Epidermal melanocyte (primary cell): ENCODE data around the gene CUL9.
"Not testable (repeated sequence)": the region's sequence is repeated elsewhere in the genome, so short reads cannot be mapped to it uniquely, and the experiment has no call there.

Source experiments
- DNase-seq: peaks from one replicate; pipeline ENCODE4 v3.0.0; 2011; ENCODE audit warnings: low spot score; ENCODE audit not compliant: insufficient read length

The CUL9 gene

DNA sequence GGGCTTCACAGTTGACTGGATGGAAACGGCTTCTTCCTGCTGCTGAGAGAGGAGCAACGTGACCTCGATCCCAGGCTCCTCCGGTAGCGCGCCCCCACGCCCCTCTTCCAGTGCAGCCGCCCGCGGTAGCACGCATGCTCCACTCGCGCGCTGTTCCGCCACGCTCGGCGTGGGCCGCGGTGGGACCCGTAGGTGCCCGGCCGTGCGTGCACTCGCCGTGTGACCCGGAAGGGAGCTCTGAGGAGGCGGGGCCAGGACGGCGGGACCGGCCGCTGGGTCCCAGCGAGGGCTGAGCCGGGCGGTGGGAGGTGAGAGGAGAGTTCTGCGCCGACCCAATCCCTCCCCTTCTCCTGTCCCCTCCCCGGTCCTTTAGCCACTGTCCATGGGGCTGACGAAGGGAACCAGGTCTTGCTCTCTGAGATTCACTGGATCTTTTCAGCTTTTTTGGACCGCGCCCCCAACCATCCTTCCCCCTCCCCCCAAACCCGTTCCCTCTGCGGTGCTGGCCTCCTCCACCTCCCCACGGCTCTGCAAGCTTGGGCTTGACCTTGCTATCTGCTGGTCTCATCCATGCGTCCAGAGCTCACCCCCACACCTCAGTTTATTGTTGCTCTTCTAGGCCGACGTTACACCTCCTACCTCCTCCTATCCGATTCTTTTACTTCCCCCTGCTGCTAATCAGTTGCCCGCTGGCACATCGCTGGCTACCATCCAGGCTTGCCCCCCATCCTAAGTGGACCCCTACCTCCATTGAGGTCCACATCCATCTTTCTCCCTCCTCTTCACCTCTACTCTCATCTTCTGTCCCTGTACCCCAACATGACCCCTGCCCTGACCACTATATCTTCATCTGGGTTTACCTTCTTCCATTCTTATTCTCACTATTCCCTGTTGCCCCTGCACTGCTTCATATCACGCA, at the start of gene CUL9:
Gene CUL9, plus strand, starts transcription at position 255 of the 919 bp plus-strand sequence. CDS start 2,115 bp downstream, outside the sequence.
- peak; percentile 83 for DNase-seq

DNA sequence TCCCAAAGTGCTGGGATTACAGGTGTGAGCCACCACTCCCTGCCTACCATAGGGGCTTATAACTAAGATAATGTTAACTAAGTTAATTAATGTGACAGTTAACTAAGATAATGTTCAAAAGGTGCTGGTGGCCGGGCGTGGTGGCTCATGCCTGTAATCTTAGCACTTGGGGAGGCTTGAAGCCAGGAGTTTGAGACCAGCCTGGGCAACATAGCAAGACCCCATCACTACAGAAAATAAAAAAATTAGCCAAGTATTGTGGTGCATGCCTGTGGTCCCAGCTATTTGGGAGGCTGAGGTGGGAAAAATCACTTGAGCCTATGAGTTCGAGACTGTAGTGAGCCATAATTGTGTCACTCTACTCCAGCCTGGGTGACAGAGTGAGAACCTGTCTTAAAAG, 43.7 kb upstream of the CUL9 start:
- no peak for DNase-seq

DNA sequence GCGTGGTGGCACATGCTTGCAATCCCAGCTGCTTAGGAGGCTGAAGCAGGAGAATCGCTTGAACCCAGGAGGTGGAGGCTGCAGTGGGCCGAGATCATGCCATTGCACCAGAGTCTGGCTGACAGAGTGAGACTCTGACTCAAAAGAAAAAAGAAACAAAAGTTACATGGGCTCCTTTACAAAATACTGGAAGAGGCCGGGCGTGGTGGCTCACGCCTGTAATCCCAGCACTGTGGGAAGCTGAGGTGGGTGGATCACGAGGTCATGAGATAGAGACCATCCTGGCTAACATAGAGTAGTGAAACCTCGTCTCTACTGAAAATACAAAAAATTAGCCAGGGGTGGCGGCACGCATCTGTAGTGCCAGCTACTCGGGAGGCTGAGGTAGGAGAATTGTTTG, 42.0 kb upstream of the CUL9 start:
- DNase-seq, result not testable (repeated sequence)

DNA sequence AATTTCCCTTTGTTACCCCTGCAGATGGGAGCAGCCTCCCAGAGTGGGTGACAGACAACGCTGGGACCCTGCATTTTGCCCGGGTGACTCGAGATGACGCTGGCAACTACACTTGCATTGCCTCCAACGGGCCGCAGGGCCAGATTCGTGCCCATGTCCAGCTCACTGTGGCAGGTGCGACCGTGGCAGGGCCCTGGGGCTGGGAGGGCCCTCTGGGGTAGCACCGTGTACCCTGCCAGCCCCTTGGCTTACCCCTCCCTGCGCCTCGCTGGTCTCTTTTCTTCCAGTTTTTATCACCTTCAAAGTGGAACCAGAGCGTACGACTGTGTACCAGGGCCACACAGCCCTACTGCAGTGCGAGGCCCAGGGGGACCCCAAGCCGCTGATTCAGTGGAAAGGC, 40.4 kb upstream of the CUL9 start:
- DNase-seq, result no peak

DNA sequence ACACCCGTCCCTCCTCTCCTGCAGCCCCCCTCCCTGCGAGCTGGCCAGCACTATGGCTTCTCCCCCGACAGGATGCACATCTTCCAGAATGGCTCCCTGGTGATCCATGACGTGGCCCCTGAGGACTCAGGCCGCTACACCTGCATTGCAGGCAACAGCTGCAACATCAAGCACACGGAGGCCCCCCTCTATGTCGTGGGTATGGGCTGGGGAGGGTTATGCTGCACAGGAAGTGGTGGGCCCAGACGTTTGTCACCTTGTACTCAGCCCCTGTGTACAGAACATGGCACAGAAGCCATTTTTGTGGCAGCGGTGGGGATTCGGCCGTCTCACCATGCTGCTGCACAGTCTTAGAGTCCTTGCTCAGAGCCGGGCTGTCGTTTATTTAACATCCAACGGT, 39.9 kb upstream of the CUL9 start:
- no peak for DNase-seq

DNA sequence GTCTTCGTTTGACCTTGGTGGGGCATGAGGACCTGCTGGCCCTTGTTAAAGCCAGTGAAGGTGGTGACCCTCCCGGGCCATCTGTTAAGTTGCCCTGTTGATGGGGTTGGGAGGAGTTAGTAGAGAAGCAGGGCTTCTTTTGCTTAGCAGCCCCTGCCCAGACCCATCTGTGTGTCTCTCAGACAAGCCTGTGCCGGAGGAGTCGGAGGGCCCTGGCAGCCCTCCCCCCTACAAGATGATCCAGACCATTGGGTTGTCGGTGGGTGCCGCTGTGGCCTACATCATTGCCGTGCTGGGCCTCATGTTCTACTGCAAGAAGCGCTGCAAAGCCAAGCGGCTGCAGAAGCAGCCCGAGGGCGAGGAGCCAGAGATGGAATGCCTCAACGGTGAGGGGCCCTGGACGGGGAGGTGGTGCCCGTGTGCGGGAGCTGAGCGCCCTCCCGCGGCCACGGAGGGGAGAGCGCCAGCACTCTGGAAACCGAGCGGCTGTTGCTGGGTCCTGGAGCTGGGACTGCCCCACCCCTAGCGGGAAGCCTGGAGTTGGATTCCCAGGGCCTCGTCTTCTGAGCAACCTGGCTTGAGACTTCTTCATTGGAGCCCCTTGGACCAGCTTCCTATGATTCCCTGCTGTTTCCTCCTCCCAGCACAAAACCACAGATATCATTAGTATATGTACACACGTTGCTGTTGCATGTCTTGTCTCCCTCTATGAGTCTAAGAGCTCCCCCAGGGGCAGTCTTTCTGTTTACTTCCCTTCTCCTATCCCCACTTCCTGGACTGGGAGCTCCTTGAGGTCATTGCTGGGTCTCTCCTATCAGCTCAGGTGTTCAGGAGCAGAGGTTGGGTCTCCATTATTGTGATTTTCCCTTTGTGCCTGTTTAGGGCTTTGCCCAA, 38.5 kb upstream of the CUL9 start:
- peak; percentile 97 for DNase-seq

DNA sequence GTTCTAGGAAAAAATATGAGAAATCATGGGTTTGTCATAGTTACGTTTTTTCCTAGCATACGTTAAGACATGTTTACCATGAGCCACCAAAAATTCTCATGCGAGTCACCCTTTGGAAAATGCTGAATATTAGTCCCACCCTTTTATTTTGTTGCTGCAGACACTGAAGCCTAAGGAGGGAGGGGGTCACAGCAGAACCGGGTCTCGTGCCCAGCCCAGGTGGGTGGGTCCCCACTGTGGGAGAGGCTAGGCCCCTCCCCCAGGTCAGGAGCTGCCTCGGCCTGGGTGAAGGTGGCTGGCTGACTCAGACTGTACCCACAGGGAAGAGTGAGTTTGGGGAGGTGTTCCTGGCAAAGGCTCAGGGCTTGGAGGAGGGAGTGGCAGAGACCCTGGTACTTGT, 37.1 kb upstream of the CUL9 start:
- DNase-seq, result no peak

DNA sequence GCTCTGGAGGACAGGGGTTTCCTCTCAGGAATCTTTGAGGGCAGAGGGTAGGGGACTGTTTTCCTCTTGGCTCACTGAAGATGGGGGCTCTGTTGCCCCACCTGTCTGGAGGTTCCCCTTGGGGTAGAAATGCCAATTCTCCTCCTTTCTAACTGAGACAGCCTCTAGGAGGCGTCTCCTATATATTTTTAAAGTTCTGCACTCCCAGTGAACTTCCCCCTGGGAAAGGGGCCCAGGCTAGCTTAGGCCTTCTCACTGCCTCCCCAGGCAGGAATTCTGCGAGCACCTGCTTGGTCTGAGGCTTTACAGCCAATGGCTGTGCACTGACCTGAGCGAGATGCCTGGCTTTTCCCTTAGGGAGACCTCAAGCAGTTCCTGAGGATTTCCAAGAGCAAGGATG, 35.7 kb upstream of the CUL9 start:
- DNase-seq, result no peak

DNA sequence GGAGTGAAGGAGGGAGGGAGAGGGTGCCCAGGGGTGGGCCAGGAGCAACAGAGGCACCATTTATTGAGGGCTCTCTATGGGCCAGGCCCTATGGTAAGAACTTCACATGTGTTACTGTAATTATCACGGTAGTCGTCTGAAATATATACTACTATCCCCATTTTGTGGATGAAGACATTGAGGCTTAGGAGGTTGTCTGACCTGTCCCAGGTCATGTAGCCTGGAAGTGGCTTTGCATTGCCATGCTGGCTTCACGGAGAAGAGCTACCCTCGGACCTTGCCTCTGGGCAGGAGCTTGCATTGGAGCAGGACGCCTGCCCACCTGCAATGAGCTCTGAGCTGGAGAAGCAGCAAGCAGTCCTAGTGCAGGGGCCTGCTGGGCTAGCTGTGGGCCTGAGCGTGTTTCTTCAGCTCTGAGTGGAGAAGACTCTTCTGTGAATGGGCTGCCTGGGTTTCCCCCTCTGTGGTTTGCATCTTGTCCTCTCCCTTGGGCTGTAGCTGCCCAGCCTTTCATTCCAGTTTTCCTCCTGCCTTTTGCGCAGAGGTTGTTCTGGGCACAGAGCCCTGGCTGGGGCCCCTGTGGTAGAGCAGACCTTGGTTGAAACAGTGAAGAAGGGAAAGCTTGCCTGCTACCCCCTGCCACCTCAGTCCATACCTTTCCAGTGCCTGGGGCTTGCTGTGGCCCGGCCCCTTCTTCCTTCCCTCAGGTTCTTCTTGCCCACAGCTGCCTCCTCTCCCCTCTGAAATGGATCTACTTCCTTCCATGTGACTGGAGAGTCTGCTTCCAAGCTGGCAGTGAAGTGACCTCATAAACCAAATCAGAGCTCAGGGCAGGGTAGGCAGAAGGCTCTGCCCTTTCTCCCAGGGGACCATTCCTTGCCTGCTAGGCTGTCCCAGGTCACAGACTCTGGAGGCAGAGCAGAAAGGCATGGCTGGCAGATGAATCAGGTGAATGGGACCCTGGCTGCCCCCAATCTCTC, 35.0 kb upstream of the CUL9 start:
- DNase-seq, result no peak

DNA sequence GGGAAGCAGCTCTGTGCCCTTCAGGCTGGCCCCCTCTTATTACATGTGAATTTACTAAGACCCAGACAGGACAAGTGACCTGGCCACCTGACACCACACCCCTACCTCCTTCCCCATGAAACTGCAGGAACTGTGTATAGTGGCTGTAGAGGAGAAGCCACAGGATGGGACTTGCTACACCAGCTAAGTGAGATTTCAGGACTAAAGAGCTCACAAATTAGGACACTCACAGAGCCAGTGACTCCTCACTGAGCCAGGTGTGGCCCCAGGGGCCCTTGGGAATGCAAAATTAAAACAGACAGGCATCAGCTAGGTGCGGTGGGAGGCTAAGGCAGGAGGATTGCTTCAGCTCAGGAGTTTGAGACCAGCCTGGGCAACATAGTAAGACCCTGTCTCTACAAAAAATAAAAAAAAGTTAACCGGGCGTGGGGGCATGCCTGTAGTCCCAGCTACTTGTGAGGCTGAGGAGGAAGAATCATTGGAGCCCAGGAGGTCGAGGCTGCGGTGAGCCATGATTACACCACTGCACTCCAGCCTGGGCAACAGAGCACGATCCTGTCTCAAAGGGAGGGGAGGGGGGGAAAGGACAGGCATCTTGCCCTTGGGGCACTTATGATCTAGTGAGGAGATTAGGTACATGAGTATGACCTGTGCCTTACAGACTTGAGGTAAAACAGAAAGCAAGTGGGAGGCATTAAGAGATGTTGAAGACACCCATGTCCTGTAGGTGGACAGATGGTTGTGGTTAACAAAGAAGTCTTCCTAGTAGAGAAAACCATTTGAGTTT, 34.1 kb upstream of the CUL9 start:
- DNase-seq, result no peak

DNA sequence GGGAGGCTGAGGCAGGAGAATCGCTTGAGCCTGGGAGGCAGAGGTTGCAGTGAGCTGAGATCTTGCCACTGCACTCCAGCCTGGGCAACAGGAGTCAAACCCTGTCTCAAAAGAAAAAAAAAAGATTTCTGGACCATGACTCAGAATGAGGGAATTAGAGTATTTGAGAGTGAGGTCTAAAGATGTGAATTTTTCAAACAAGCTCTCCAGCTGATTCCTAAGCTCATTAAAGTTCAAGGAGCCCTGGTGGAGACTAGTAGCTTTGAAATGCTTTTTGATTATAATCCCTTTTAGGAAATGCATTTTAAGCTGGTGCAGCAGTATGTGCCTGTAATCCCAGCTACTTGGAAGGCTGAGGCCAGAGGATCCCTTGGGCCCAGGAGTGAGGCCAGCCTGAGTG, 32.7 kb upstream of the CUL9 start:
- no peak for DNase-seq

DNA sequence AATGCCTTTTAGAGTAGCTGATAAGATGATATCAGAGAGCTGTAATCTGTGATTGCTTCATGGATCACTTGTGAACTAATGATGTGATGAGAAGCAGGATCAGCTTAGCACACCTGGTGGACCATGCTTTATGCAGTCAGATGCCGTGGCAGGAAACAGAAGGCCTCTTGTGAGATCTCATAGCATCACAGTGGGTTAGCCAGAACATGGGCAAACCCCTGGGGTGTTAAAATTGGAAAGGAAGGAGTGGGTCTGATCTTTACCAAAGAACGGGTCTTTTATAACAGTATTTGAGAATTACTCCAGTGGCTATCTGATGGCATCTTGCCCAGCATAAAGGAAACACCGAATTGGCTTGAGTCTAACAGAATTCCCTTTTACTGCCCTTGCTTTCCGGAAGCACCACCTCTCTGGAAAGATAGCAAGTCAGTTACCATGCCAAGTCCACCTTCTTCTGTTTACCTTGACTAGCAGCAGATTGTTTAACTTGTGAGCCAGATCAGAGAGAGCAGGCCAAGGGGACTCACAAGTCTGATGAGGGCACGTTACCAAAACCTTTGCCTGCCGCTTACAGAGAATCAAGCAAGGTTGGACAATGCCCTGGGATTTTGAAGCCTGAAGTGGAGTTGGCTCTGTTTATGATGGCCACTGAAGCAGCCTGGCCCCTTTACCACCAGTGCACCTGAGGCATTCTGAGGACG, 31.8 kb upstream of the CUL9 start:
- peak; percentile 33 for DNase-seq

DNA sequence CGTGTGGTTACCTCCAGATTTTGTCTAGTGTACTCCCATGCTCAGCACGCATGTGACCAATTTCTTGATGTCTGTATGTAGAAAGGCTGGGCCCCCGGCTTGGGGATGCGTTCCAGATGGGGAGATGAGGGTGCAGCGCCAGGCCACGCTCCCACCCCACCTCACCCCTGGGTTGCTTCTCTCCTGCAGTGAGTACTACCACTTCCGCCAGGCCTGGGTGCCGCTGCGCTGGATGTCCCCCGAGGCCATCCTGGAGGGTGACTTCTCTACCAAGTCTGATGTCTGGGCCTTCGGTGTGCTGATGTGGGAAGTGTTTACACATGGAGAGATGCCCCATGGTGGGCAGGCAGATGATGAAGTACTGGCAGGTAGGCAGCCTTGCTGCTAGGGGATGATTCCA, 22.4 kb upstream of the CUL9 start:
- DNase-seq, result peak; percentile 9

DNA sequence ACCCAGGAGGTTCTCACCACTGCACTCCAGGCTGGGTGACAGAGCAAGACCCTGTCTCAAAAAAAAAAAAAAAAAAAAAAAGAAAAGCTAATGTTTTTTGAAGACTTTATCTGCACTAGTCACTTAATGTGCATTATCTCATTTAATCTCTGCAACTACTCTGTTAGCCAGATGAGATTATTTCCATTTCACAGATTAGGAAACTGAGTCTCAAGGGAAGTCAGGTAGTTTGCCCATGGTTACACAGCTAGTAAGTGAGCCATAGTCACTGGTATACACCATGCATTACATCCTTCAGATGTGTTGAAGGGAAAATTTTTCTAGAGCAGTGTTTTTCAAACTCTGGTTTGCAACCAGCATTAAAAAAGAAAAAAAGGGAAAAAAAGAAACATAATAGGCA, 18.1 kb upstream of the CUL9 start:
- DNase-seq, result no peak

DNA sequence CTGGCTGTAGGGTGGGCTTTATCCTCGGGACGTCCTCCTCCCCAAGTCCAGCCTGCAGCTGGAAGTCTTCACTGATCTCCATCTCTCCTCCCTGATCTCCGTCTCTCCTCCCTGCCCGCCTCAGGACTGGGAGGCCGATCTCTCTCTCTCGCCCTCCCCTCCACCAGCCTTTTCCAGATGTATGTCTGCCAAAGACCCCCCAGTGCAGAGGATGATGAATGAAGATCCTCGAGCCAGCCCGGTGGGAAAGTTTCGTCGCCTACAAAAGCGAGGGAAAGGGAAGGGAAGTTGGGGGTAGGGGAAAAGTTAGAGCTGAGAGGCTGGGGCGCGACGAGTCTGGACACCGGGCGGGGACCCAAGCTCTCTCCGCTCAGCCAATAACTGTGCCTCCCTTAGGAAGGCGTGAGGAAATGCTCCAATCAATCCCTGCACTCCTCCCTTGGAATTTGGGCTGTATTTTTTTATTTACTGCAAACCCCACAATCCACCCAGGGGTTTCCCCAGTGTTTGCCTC, 11.5 kb upstream of the CUL9 start:
- DNase-seq, result peak; percentile 89

DNA sequence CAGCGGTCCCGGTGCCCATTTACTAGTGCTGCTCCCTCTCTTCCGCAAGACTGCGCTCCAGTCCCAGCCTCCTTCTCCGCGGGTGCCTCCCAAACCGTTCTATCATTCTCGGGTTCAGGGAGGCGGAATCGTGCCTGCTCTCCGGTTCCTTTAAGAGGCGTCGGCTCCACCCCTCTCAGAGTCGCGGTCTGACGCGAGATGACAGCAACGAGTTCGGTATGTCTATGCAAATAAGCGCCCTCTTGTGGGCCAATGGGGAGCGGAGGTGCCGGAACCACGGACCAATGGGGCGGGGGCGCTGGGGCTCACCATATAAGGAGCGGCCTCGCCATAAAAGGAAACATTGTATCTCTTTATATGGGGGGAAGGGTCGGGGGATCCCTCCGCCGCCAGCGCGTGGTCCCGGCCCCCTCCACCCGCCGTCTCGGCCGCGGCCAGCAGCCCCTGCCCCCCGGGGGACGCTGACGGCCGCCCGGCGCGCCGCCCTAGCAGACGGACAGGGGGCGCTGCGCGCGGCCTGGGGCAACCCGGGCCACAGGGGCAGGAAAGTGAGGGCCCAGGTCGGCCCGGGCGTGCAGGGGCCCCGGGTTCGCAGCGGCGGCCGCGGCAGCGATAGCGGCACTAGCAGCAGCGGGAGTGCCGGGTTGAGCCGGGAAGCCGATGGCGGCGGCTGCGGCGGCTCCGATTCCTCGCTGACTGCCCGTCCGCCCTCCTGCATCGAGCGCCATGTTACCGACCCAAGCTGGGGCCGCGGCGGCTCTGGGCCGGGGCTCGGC, 10.9 kb upstream of the CUL9 start, which contains the start of gene SRF:
Gene SRF, plus strand, starts transcription at position 339 of the 776 bp plus-strand sequence. Its CDS starts 388 bp downstream, at position 727.
- peak; percentile 89 for DNase-seq

DNA sequence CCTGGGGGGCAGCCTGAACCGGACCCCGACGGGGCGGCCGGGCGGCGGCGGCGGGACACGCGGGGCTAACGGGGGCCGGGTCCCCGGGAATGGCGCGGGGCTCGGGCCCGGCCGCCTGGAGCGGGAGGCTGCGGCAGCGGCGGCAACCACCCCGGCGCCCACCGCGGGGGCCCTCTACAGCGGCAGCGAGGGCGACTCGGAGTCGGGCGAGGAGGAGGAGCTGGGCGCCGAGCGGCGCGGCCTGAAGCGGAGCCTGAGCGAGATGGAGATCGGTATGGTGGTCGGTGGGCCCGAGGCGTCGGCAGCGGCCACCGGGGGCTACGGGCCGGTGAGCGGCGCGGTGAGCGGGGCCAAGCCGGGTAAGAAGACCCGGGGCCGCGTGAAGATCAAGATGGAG, 10.3 kb upstream of the CUL9 start:
- DNase-seq, result no peak
